Nephron progenitor cell (in vitro differentiated cells): Measurements from ENCODE around the gene MN1.

Experiments
- DNase-seq: peaks from one replicate; pipeline ENCODE4 v3.0.0; 2021
- H3K27ac Mint-ChIP-seq: 2 replicates; pipeline ENCODE4 v1.8.0; 2021; ENCODE audit warnings: mild to moderate bottlenecking, moderate library complexity, mixed read lengths
- H3K27me3 Mint-ChIP-seq: 2 replicates; pipeline ENCODE4 v1.8.0; 2021; ENCODE audit warnings: mild to moderate bottlenecking, low read depth, mixed read lengths; ENCODE audit not compliant: poor library complexity
- H3K36me3 Mint-ChIP-seq: 2 replicates; pipeline ENCODE4 v1.8.0; 2021; ENCODE audit warnings: low read depth, mixed read lengths
- H3K4me1 Mint-ChIP-seq: 2 replicates; pipeline ENCODE4 v1.8.0; 2021; ENCODE audit warnings: mixed read lengths
- H3K4me3 Mint-ChIP-seq: 2 replicates; pipeline ENCODE4 v1.8.0; 2021; ENCODE audit warnings: mild to moderate bottlenecking, moderate library complexity, mixed read lengths
- H3K9me3 Mint-ChIP-seq: 2 replicates; pipeline ENCODE4 v1.8.0; 2021; ENCODE audit warnings: mild to moderate bottlenecking, moderate library complexity, mixed read lengths
- CTCF ChIP-seq: fragments of 200-600 bp; sonication (generic); IDR thresholded peaks from 2 replicates; pipeline ENCODE4 v1.5.0; 2021; ENCODE audit warnings: antibody characterized with exemption

Gene MN1

GRCh38 chr22:27801616-27802345 lies at the start of gene MN1:
Gene MN1, minus strand, starts transcription at chr22:27801756. Its CDS starts 1,213 bp downstream, at chr22:27800543.
- H3K4me3 Mint-ChIP-seq = peak within 1 kb of the TSS; percentile 85
- H3K27ac Mint-ChIP-seq = no peak within 1 kb of the TSS
- peaks cover 34% of the 10 kb centered on the region for H3K4me1 Mint-ChIP-seq
- peak; percentile 75 for DNase-seq
- TF ChIP-seq CTCF = no peak
- H3K27me3 Mint-ChIP-seq = peaks cover 80% of the 10 kb centered on the region
- H3K36me3 Mint-ChIP-seq = no peaks in the 10 kb centered on the region
- H3K9me3 Mint-ChIP-seq = no peaks in the 10 kb centered on the region

DNA sequence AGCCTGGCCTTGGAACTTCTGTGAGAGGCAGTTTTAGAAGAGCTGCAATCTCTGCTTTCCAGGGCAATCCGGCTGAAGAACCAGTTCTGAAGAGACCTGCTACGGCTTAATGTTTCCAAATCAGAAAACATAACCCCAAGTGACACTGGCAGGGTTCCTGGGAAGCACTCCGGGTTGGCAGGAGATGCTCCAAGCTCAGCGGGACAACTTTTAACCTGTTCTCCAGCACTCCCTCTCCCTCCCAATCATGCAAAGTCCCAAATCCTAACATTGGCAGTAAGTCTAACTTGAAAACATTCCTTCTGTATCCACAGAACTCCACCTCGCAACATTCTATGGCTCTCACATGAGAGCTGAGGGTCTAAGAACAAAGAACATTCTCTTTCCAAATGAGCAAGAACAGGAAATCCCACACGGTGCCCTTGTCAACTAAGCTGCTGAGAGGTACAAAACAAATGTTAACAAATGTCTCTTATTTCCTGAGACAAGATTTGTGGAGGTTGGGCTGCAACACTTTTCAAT lies 48.5 kb upstream of the MN1 start:
- no peaks in the 10 kb centered on the region for H3K9me3 Mint-ChIP-seq
- H3K4me3 Mint-ChIP-seq = no peak overlapping the region
- TF ChIP-seq CTCF = no peak
- DNase-seq = no peak
- H3K27ac Mint-ChIP-seq = peak overlapping the region; percentile 6
- no peaks in the 10 kb centered on the region for H3K27me3 Mint-ChIP-seq
- peaks cover 72% of the 10 kb centered on the region for H3K4me1 Mint-ChIP-seq
- peaks cover 55% of the 10 kb centered on the region for H3K36me3 Mint-ChIP-seq

DNA sequence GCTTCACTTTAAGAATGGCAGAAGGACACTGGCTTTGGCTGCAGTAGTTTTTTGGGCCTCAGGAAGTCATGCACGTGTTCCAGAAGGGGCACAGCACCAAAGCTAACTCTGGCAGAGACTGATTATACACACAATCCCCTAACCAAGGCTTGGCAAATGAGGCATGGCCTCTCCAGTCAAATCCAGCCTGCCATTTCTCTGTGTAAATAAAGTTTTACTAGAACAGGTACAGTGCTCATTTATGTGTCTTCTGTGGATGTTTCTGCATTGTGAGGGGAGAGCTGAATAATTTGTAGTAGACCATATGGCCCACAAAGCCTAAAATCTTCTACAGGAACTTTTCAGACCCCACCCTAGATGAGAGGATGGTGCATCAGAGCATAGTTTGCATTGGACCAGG lies 46.4 kb upstream of the MN1 start:
- Mint-ChIP-seq H3K27me3 (no peaks in the 10 kb centered on the region), H3K27ac (peak overlapping the region; percentile 18)

GRCh38 chr22:27846910-27847309 lies 45.4 kb upstream of the MN1 start:
- no peaks in the 10 kb centered on the region for H3K27me3 Mint-ChIP-seq
- H3K9me3 Mint-ChIP-seq = no peaks in the 10 kb centered on the region
- peaks cover 95% of the 10 kb centered on the region for H3K4me1 Mint-ChIP-seq
- peaks cover 30% of the 10 kb centered on the region for H3K36me3 Mint-ChIP-seq
- DNase-seq = no peak
- peak overlapping the region; percentile 95 for H3K27ac Mint-ChIP-seq
- peak overlapping the region; percentile 25 for H3K4me3 Mint-ChIP-seq
- TF ChIP-seq CTCF = no peak

More for the DNA sequence above, 46.4 kb upstream of the MN1 start:
- TF ChIP-seq CTCF = no peak
- Mint-ChIP-seq H3K36me3 (peaks cover 37% of the 10 kb centered on the region), H3K4me1 (peaks cover 92% of the 10 kb centered on the region), H3K9me3 (no peaks in the 10 kb centered on the region), H3K4me3 (no peak overlapping the region)
- DNase-seq = no peak

GRCh38 chr22:27846248-27846757 lies 44.7 kb upstream of the MN1 start:
- Mint-ChIP-seq H3K27ac (peak overlapping the region; percentile 95), H3K9me3 (no peaks in the 10 kb centered on the region), H3K4me1 (peaks cover 96% of the 10 kb centered on the region), H3K27me3 (no peaks in the 10 kb centered on the region), H3K36me3 (peaks cover 26% of the 10 kb centered on the region), H3K4me3 (no peak overlapping the region)
- DNase-seq = no peak
- TF ChIP-seq CTCF = no peak

GRCh38 chr22:27845644-27846043 lies 44.1 kb upstream of the MN1 start:
- Mint-ChIP-seq H3K9me3 (no peaks in the 10 kb centered on the region), H3K27ac (peak overlapping the region; percentile 85), H3K27me3 (no peaks in the 10 kb centered on the region), H3K36me3 (peaks cover 21% of the 10 kb centered on the region), H3K4me1 (peaks cover 91% of the 10 kb centered on the region), H3K4me3 (peak overlapping the region; percentile 23)
- DNase-seq = no peak
- TF ChIP-seq CTCF = no peak
